SK-N-SH (cell line): ENCODE data around the gene FMO1.

Source experiments
- ELF1 ChIP-seq: IDR thresholded peaks from 2 replicates; pipeline ENCODE4 v1.4.0; 2012
- FOXM1 ChIP-seq: IDR thresholded peaks from 2 replicates; pipeline ENCODE4 v1.4.0; 2012; ENCODE audit warnings: low read depth, mild to moderate bottlenecking
- POLR2AphosphoS5 ChIP-seq: IDR thresholded peaks from 2 replicates; pipeline ENCODE4 v1.6.1; 2012; ENCODE audit warnings: low read depth, low read length
- TF ChIP-seq, protein P1 (sequence below): fragments of 200-600 bp; sonication (generic); IDR thresholded peaks from 2 replicates; pipeline ENCODE4 v1.6.1; 2017; ENCODE audit warnings: antibody characterized with exemption, mild to moderate bottlenecking, moderate library complexity

DNA sequence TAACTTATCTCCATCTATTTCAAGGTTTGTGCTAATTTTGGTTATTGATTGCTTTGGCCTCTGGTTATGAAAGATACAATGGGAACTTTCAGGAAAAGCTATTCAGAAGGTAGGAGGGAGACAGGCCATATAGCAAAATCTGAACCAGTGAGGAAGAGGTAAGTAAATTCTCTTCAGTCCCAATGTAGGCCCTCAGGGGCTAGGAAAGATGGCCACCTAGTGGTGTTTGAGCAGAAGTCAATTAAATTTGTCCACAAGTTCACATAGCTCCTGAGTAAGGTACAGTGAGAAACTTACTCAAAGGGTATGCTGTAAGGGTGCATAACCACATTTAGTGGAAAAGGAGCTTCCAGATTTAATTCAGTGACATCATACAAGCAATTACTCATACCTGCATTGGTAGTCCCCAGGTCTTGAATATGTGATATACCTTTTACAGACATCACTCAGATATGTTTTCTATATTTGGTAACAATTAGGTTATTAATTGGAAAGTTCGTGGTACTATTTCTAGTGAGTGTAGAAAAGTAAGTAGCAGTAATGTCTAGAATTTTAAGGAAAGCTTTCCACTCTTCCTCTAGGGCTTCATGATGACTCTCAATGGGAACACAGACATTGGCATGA is 21.4 kb upstream of the FMO1 start:
- no peak for TF ChIP-seq FOXM1
- no peak for TF ChIP-seq POLR2AphosphoS5
- TF ChIP-seq, protein P1, sequence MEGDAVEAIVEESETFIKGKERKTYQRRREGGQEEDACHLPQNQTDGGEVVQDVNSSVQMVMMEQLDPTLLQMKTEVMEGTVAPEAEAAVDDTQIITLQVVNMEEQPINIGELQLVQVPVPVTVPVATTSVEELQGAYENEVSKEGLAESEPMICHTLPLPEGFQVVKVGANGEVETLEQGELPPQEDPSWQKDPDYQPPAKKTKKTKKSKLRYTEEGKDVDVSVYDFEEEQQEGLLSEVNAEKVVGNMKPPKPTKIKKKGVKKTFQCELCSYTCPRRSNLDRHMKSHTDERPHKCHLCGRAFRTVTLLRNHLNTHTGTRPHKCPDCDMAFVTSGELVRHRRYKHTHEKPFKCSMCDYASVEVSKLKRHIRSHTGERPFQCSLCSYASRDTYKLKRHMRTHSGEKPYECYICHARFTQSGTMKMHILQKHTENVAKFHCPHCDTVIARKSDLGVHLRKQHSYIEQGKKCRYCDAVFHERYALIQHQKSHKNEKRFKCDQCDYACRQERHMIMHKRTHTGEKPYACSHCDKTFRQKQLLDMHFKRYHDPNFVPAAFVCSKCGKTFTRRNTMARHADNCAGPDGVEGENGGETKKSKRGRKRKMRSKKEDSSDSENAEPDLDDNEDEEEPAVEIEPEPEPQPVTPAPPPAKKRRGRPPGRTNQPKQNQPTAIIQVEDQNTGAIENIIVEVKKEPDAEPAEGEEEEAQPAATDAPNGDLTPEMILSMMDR: peak; percentile 84
- TF ChIP-seq ELF1: no peak
